Head of caudate nucleus (tissue), 42 donors: ENCODE measurements around the gene CNTFR.

Experiments used
- DNase-seq, 42 donors: peaks; one replicate each; pipeline versions ENCODE4 v3.0.0 to v3.0.0-alpha.2; 2020 to 2021; ENCODE audit warnings: mixed read lengths in 7 of 42
- intact Hi-C: fragments of 100-400 bp; cut with DNase I; formaldehyde crosslinking; loops from one replicate; pipeline ENCODE4 v1.15.0; 2022

Gene CNTFR

GRCh38 chr9:34577400-34578240, 11.9 kb downstream of the CNTFR start:
- peak in 7 of 42 donors; percentile 14 to 53 (median 34) for DNase-seq
- intact Hi-C loops: no loop called here

GRCh38 chr9:34576597-34577399, 12.7 kb downstream of the CNTFR start:
- DNase-seq: no peak
- intact Hi-C loops: no loop called here

GRCh38 chr9:34575862-34576596, 13.5 kb downstream of the CNTFR start:
- no peak for DNase-seq
- intact Hi-C loops: no loop called here

GRCh38 chr9:34575241-34575640, 14.3 kb downstream of the CNTFR start:
- no peak for DNase-seq
- intact Hi-C loops: no loop called here

GRCh38 chr9:34574571-34574970, 15.0 kb downstream of the CNTFR start:
- DNase-seq: no peak
- intact Hi-C loops: no loop called here

GRCh38 chr9:34573599-34574325, 15.8 kb downstream of the CNTFR start:
- intact Hi-C loops: no loop called here
- no peak for DNase-seq

GRCh38 chr9:34572628-34573027, 16.9 kb downstream of the CNTFR start:
- DNase-seq: no peak
- intact Hi-C loops: no loop called here

- DNase-seq: no peak
- intact Hi-C loops: no loop called here
Measured at GRCh38 chr9:34572092-34572491, 17.4 kb downstream of the CNTFR start.

GRCh38 chr9:34571481-34571810, 18.1 kb downstream of the CNTFR start:
- DNase-seq: no peak
- intact Hi-C loops: no loop called here

GRCh38 chr9:34570809-34571480, 18.6 kb downstream of the CNTFR start:
- intact Hi-C loops: no loop called here
- DNase-seq: no peak

- DNase-seq: no peak
- intact Hi-C loops: no loop called here
Measured at GRCh38 chr9:34570376-34570775, 19.1 kb downstream of the CNTFR start.

GRCh38 chr9:34568774-34569173, 20.8 kb downstream of the CNTFR start:
- no peak for DNase-seq
- intact Hi-C loops: loop anchor here (5.0 kb wide), 1 partner anchor 169 kb away; no protein-coding TSS in a partner anchor

GRCh38 chr9:34568133-34568532, 21.4 kb downstream of the CNTFR start:
- intact Hi-C loops: loop anchor here (5.0 kb wide), 1 partner anchor 169 kb away; no protein-coding TSS in a partner anchor
- DNase-seq: no peak

GRCh38 chr9:34566972-34567371, 22.6 kb downstream of the CNTFR start:
- DNase-seq: no peak
- intact Hi-C loops: loop anchor here (5.0 kb wide), 1 partner anchor 170 kb away; no protein-coding TSS in a partner anchor

GRCh38 chr9:34566322-34566721, 23.2 kb downstream of the CNTFR start:
- no peak for DNase-seq
- intact Hi-C loops: loop anchor here (5.0 kb wide), 1 partner anchor 171 kb away; no protein-coding TSS in a partner anchor

- no peak for DNase-seq
- intact Hi-C loops: loop anchor here (5.0 kb wide), 1 partner anchor 171 kb away; no protein-coding TSS in a partner anchor
Measured at GRCh38 chr9:34565856-34566255, 23.7 kb downstream of the CNTFR start.

GRCh38 chr9:34564617-34565016, 24.9 kb downstream of the CNTFR start:
- intact Hi-C loops: loop anchor here (5.0 kb wide), 1 partner anchor 173 kb away; no protein-coding TSS in a partner anchor
- no peak for DNase-seq

- intact Hi-C loops: no loop called here
- no peak for DNase-seq
Measured at GRCh38 chr9:34563262-34563661, 26.3 kb downstream of the CNTFR start.
